Right kidney (tissue), 1 donor: ENCODE results near the gene A1CF.

Experiments used
- DNase-seq: peaks from one replicate; pipeline ENCODE4 v3.0.0-alpha.2; 2016

A1CF gene

DNA sequence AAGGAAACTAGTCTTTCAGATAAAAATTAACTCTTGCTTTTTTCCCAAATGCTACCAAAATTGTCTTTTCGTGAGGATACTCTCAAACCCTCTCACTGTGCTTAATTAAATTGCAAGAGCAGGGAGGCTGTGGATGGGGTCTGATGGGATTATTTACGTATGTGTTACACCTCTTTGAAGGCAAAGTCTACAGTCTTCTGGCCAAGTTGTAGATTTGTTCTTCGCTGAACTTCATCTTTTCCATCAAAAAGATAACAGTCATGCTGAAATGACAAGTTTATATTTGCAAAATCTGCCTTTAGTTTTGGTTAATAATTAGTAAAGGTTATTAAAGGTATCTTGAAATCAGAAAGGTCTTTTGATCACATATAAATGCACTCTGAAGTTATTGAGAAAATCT lies 22.7 kb downstream of the A1CF start:
- no peak for DNase-seq

DNA sequence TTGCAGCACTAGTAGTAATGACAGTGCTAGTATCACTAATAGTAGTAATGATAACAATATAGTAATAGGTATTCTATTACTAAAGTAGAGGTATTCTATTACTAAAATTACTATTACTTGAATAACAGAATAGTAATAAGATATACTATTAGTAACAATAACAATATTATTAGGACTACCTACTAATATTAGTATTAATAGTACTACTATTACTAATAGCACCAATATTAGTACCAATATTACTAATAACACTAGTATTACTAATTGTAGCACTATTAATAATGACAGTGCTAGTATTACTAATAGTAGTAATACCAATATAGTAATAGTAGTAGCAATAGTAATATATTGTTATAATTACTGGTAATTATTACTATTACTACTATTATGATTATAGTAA lies 24.1 kb downstream of the A1CF start:
- DNase-seq: no peak

DNA sequence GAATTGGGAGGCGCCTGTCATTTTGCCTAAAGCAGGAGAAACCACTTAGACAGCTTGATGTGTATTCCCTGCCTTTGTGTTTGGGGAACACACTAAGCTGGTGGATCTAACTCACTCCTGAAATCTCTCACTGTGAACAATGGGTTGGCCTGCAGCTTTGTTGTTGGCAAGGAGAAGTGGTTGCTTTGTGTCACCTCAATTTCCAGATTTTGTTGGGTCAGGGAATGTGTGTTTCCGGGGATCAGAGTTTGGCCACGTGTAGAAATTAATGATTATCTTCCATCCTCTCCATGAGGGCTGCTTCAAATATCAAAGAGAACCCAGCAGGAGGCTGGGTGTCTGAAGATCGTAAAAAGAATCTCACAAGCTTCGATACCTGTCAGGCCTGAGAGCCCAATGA lies 27.8 kb downstream of the A1CF start:
- no peak for DNase-seq

DNA sequence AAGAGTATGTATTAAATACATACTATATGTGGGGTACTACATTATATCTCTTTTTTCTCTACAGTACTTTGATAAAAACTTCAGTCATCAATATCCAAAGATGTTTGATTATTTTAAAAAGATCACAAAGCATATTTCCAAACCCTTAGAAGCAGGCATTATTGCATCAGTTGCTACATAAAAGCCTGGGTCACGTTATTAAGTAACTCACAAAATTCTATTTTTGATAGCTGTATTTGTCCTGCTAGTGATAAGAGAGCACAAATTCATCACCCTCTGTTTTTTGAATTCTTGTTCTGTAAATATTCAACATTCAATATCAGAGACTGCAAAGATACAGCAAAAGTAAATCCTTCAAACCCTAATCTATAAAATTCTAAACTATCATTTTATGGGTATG lies 30.0 kb downstream of the A1CF start:
- DNase-seq: no peak

DNA sequence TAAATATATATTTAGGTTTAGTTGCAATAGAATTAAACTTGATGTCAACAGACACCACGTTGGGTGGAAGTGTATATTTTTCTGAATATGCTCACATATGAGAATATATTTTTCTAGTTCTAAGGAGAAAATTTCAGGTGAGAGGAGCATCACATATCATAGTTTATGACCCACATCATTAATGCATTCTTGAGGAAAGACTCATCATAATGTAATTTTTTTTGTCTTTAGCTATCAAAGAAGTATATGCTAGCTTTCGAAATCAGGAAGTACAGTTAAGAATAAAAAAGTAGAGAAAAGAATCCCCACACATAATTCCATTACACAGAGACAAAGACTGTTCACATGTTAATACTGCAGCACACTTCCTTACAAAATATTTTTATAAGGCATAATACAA lies 30.4 kb downstream of the A1CF start:
- no peak for DNase-seq

DNA sequence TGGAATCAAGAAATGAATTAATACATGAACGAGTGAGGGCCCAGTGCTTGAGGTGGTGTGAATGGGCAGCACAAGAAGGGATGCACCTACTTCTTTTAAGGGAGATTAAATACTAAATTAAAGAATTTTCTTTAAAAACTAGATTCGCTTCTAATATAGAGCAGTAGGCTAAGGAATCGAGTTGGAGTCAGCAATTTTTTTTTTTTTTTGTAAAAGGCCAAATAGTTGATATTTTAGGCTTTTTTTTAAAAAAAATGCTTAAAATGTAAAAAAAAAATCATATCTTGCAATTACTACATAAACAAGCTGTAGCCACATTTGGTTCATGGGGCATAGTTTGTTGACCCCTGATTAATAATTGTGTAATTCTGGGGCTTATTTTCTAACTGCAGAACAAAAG lies 31.9 kb downstream of the A1CF start:
- no peak for DNase-seq

DNA sequence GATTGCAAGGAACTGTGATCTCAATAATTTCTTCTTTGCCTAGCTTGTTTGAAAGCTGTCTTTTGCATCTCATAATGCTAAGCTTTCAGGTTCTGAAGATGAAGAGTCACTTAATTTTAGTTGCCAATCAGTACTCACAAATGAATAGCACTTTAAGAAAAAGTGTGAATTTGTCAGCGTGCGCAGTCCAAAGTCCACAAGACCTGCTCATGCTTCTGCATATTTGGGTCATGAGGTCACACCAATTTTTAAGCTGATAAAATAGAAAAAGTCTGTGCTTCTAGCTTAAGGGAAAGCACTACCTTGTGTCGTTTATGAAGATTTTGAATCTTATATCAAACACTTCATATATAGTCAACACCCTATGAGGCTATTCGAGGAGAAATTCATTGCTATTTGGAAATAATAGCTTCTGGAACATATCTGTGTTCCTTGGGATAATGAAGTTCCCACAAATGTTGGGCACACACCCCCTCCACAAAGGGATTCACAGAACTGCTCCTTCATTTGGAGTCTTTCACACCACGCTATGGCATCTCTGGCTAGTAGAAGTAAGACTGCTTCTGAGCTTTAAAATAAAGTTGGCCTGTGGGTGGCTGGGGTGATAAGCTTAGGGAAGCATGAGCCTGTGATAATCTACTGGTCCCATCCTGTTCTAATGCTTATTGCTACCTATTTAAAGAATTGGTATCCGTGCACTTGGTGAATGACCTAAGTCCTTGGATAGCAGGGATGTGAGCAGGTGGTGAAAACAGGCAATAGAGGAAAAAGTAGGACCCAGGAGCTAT lies 33.3 kb downstream of the A1CF start:
- DNase-seq: no peak

DNA sequence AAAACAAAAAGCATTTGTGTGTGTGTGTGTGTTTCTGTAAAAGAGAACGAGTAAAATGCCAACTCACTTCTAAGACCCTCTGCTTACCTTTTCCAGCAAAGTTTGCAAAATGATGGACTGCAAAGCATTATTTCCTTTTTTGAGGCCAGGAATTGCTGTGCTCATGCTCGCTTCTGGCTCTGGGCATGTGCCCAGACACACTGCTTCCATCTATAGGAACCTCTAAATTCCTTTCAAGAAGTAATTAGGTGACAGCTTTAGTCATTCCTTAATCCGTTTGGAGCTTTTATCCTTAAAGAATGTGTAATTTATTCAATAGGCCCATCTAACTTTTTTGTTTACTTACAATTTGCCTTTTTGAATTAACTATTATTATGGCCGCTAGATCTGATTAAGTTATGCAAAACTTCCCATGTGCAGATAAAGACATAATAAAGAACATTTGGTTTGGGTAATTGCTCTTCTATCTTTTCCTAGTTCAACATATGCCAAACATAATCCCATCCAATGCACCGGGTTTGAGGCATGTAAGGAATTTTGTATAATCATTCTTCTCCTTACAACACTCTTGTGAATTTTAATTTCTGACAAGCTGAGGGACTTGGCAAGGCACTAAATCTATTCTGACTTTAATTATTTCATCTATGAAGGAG lies 34.7 kb downstream of the A1CF start:
- DNase-seq: no peak

DNA sequence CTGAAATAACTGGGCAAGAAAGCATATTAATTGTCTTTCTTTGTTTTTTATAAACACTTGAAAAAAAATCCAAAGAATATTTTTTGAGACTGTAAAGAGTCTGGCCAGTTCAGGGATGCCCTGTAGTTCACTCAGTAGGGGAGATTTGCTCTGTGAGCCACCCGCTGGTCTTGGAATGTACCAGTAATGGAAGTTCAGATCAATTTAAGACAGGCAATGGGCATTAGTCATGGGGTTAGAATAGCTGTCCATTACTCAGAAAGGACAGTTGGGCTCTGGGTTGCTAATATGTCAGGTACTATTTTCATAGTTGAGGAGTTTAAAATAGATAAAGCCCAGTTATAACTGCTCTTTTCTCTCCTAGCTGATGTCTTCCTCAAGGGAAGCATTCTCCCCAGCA lies 38.7 kb downstream of the A1CF start:
- DNase-seq: no peak

DNA sequence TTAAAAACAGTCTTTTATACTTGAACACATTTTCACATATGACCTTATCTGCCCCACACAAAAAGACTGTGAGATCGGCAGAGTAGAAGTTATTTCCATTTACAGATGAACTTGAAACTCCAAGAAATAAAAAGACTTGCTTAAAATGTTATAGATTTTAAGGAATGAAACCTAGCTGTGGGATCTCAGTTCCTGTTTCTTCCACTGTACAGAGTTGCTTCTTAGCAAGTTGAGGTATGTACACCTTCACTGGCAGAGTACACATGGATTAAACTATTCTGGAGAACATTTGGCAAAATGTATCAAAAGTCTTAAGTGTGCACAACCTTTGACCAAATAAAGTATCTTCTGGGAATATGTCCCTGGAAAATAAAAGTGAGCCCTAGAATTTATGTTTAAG lies 48.3 kb downstream of the A1CF start:
- no peak for DNase-seq

DNA sequence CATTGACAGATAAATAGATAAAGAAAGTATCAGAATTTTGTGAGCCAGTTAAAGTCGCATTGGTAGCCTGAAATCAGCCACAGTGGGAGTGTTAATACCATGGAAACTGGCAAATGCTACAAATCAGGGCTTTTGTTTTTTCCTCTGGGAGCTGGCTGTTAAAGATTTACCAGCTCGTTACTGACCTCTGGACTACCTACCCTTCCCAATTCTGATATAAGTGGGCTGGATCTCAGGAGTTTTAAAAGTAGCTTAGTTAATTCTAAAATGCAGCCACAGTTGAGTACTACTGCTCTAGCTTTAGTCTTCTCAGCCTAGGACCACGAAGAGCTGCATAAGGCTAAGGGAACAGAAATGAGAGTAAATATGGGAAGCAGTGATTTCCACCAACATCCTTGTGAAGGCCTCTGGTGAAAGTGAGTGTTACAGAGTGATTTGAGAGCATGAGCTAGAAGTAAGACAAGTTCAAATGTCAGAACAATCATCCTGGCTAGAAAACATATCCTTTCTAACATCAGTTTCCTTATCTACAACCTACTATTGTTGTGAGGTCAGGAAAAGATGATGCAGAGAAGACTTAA lies 53.2 kb downstream of the A1CF start:
- no peak for DNase-seq

DNA sequence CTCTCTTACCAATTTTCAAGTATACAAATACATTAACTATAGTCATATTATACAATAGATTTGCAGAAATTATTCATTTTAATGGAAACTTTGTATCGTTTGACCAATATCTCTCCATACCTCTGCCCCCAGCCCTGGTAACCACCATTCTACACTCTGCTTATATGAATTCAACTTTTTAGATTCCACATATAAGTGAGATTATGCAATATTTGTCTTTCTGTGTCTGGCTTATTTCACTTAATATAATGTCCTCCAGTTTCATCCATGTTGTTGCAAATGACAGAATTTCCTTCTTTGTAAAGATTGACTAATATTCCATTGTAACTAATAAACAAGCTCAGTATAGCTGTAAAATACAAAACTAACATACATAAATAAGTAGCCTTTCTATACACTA lies 55.4 kb downstream of the A1CF start:
- no peak for DNase-seq

DNA sequence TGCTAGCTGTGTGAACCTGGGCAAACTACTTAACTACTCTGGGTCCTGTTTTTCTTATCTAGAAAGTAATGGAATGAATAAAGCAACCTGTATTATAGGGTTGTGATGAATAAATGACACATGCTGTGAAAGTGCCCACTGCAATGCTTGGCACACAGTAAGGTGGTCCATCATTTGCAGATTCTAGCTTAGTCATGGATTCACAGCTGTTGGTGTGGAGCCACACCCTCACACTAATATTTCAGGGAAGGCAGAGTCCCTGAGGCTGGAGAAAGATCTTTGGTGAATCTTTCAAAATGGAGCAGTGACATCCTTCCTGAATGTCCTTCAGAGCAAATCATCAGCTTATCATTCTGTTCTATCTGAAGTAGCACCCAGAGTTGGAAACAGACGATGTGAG lies 60.6 kb downstream of the A1CF start:
- DNase-seq: no peak

DNA sequence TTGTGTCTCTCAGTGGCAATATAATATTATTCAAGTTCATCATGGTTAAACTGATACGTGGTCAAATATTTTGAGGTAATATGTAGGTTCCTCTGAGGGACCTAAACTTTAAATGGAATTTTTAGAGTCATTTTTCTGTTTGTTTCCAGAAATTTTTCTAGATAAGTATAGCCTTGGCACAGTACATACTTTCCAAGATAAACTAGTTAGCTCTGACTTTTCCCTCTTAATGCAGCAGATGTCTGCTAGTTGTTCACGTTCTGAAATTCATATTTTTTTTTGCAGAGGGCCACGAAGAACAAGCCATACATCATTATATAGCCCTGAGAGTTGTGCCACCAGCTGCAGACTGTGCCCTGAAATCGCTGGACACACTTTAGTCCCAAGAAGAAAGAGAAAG lies 61.6 kb downstream of the A1CF start:
- no peak for DNase-seq

DNA sequence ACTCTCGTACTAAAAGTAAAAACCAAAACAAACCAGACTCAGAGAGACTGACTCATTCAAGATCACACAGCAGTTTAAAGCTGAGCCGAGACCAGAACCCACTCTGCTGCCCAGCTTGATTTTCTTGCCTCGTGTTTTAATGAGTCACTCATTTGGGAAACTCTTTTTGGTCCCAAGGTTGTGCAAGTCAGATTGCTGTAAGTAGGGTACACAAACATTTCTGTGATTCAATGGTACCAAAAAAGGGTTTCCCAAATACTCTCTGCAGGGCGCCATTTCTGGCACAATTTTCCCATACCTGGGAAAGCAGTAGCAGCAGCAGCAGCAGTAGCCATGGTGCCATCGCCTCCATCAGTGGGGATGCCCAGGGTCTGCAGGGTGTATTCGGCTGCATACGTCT lies 75.8 kb downstream of the A1CF start:
- no peak for DNase-seq

DNA sequence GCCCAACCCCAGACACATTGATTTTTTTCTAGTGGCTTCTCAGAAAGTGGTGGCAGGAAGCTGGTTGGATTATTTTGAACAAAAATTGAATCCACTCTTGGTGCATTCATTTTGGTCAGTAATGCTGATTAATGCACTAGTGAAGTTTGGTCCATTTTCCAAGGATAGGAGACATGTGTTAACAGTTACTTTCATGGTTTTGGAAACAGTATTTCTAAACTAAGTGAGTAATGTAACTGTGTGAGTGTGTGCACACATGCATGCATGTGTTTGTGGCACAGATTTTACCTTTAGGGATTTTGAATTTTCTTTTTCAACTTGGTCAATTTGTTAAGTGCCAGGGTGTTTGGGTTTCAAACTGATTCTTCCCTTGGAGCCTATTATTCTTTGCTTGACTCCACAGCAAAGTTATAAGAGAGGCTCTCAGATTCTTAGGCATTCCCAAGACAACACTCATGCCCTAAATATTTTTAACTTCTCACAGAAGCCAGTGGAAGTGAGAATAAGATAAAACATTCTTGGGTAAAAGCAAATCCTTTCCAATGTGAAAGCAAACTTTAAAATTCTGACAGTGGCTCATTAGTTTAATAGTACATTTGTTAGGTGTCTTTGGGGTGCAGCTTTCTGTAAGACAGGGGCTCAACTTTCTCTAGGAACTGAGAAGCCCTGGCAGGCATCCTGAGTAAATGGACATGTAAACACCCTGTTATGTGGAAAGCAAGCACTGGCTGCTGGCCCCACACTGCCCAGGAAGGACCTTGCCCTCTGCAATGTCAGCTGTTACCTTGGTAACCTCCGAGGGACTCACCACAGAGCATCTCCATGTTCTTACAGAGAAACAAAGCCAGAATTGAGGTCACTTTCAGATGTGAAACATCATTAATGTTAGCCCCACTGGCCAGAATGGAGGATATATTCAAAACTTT lies 77.3 kb downstream of the A1CF start:
- no peak for DNase-seq

DNA sequence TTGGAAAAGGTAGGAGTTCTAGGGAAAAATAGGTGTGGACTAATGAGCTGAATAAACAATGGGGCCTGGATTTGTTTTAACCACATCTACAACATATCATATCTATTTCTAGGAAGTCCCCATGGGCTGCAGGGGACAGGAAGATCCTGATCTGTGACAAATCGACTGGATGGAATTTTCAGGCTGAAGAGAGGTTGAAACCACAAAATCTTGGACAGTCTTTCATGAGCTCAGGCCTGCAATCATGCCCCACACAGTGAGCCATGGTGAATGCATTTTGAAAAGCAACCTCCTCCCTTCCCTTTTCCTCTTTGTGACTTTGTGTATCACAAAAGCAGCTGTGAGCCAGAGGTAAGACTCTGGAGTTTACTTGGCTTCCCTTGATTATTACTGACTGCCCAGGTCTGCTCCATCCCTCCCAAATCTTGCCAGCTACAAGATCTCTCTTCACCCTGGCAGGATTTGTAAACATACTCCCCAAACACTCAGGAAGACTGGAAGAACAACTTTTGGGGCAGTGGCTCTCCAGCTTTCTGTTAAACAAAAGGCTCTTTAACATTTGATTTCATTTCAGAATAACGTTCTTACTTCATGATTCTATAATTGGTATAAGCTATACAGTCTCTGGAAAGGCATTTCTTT lies 79.3 kb downstream of the A1CF start:
- DNase-seq: no peak

DNA sequence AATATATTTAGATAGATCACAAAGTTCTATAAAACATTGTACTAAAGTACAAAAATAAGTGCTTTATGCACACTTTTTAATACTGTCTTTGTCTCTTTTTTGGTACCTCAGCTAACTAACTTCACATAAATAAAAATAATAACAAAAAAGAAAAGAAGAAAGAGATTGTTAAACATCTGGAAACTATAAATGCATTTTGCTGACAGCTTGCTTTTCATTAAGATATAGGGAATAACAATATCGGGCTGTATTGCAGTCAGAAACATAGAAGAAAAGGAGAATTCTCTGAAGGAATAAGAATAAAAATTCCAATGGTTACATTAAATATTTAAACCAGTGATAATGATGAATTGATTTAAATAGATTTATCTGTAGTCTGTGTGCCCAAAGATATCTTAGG lies 85.8 kb downstream of the A1CF start:
- DNase-seq: no peak

DNA sequence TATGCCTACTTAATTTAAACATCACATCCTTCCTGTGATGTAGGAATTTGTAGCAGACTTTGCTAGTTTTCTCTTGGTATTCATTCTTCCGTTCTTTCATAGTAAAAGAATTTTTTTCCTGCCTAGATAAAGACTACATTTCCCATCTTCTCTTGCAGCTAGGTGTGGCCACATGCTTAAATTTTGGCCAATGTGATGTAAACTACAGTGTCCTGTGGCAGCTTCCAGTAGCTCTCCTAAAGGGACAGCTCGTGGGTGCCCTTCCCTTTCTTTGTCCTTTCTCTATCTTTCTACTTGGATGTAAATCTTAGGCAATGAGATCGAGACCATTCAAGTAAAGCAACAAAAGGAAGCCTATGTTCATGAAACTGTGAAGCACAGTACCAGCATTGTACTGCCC lies 87.1 kb downstream of the A1CF start:
- no peak for DNase-seq

DNA sequence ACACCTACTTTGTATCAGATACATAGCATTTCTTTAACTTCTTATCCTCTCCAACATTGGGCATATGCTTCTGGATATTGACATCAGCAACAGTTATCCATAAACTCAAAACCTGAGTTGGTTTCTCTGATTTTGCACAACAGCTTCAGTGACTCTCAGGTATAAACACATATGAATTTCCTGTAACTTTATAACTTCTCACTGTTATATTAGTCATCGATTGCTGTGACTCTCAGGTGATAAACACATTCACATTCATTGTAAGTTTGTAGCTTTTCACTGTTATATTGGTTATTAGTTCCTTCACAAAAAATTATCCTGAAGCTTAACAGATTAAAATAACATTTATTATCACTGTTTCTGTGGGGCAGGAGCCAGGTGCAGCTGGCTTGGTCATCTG lies 88.7 kb downstream of the A1CF start:
- no peak for DNase-seq

DNA sequence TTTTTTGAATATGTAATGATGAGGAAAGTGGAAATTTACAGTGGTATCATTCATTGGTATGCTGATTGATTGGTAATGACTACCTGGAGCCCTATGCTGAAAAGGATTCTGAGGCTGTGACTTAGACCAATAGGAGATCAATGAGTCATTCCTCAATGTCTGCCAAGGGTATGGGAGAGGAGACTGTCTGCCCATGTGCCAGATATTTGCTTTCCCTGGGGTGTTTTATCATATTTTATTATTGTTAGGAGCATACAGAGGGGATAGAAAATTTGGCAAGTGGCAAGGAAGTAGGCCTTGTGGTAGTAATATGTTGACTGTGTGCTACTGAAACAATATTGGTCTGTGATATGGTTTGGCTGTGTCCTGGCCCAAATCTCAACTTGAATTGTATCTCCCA lies 90.9 kb downstream of the A1CF start:
- DNase-seq: no peak
